Measurements from ENCODE around the gene SH3PXD2A.
"Not testable (repeated sequence)": the region's sequence is repeated elsewhere in the genome, so short reads cannot be mapped to it uniquely, and the experiment has no call there.

GRCh38 chr10:103760233-103760632 is 95.1 kb downstream of the SH3PXD2A start:
- not testable (repeated sequence) for TF ChIP-seq CTCF, POLR2A (IDR thresholded peaks at IDR 0.05)
